T-cell (primary cell): Measurements from ENCODE around the gene CADM1. TPM values are rescaled to one million over a fixed set of nuclear protein-coding genes. Genes with fewer than 3 reads are reported as not detected.

Experiments
- ATAC-seq, 4 experiments: fragments of 200-7000 bp in 3 of 4; fragments of 150-1000 bp in 1 of 4; cut with Tn5 transposase; replicated peaks in 1 of 4; 1 replicate in 3 of 4; 2 replicates in 1 of 4; pipeline ENCODE4 v1.10.0; 2021; ENCODE audit warnings: moderate library complexity in 3 of 4, mild to moderate bottlenecking in 2 of 4, moderate number of reproducible peaks in 1 of 4
- CTCF ChIA-PET, 2 donors: fragments of 300-600 bp; sonication (Branson Sonifier 250); formaldehyde crosslinking; loops; one replicate each; lab custom pipeline; 2022; ENCODE audit warnings: antibody characterized with exemption in 2 of 2; lab: Charles Lee
- POLR2A ChIA-PET, 2 donors: fragments of 300-600 bp; sonication (Branson Sonifier 250); formaldehyde crosslinking; loops; one replicate each; lab custom pipeline; 2022; ENCODE audit warnings: antibody characterized with exemption in 2 of 2; lab: Charles Lee
- DNase-seq, 35 experiments: peaks; one replicate each; pipeline versions ENCODE4 v3.0.0 to v3.0.0-alpha.2; 2013 to 2023
- H3K27ac ChIP-seq: one replicate; pipeline ENCODE4 v1.5.1; 2013; ENCODE audit warnings: low read length
- H3K27me3 ChIP-seq, 2 experiments: replicated peaks in 1 of 2; 1 replicate in 1 of 2; 2 replicates in 1 of 2; pipeline versions ENCODE4 v1.6.1 to v1.7.0; 2013; ENCODE audit warnings: low read length in 1 of 2, mixed read lengths in 1 of 2; ENCODE audit not compliant: control insufficient read depth in 2 of 2, insufficient read depth in 2 of 2; ENCODE audit errors: extremely low read depth in 1 of 2
- H3K36me3 ChIP-seq, 2 donors: 1 replicate in 1 of 2; 2 replicates in 1 of 2; pipeline versions ENCODE4 v1.6.1 to v1.7.0; 2013; ENCODE audit warnings: low read length in 1 of 2; ENCODE audit not compliant: control insufficient read depth in 2 of 2, insufficient read depth in 1 of 2; ENCODE audit errors: extremely low read depth in 1 of 2
- H3K4me1 ChIP-seq, 2 experiments: 1 replicate in 1 of 2; 2 replicates in 1 of 2; pipeline versions ENCODE4 v1.6.1 to v1.7.0; 2013; ENCODE audit warnings: low read length in 2 of 2, mixed read lengths in 1 of 2; ENCODE audit not compliant: insufficient read depth in 2 of 2, control insufficient read depth in 1 of 2; ENCODE audit errors: extremely low read depth in 1 of 2
- H3K4me3 ChIP-seq, 2 donors: 1 replicate in 1 of 2; 2 replicates in 1 of 2; pipeline versions ENCODE4 v1.5.1 to v1.7.0; 2013; ENCODE audit warnings: mild to moderate bottlenecking in 2 of 2, low read length in 1 of 2, moderate library complexity in 1 of 2; ENCODE audit not compliant: control insufficient read depth in 1 of 2; ENCODE audit errors: extremely low read depth in 1 of 2
- H3K9me3 ChIP-seq: 2 replicates; pipeline ENCODE4 v1.7.0; 2013
- H3K27ac Mint-ChIP-seq, 2 donors: one replicate each; pipeline ENCODE4 v1.8.0; 2020 to 2021; ENCODE audit warnings: mild to moderate bottlenecking in 2 of 2, mixed read lengths in 2 of 2
- H3K27me3 Mint-ChIP-seq, 2 donors: one replicate each; pipeline ENCODE4 v1.8.0; 2021 to 2022; ENCODE audit warnings: mixed read lengths in 2 of 2
- H3K36me3 Mint-ChIP-seq: one replicate; pipeline ENCODE4 v1.8.0; 2021; ENCODE audit warnings: mixed read lengths
- H3K4me1 Mint-ChIP-seq, 3 donors: one replicate each; pipeline ENCODE4 v1.8.0; 2020 to 2022; ENCODE audit warnings: mixed read lengths in 3 of 3, mild to moderate bottlenecking in 1 of 3
- H3K4me3 Mint-ChIP-seq, 3 donors: one replicate each; pipeline ENCODE4 v1.8.0; 2020 to 2022; ENCODE audit warnings: mild to moderate bottlenecking in 3 of 3, mixed read lengths in 3 of 3, moderate library complexity in 3 of 3
- H3K9me3 Mint-ChIP-seq, 3 donors: one replicate each; pipeline ENCODE4 v1.8.0; 2020 to 2022; ENCODE audit warnings: mixed read lengths in 3 of 3
- WGBS: methylation state at CpG from one replicate; pipeline ENCODE4 v1.1.5; 2013; ENCODE audit warnings: missing lambda C conversion rate; ENCODE audit not compliant: insufficient coverage; 5-methylcytosine and 5-hydroxymethylcytosine counted together
- total RNA-seq, 35 experiments: library from RNA in 6 of 35; stranded (reverse) in 6 of 35; fragments of 120-200 nt in 1 of 35; gene quantifications; one replicate each; pipeline versions ENCODE4 v1.2.1 to v1.2.4 and lab custom pipeline; 2013 to 2026

CADM1 gene
- total RNA-seq, 5 donors from 2014 or later (not counting 1 experiment from before 2014, with no cell fraction given) = 2.1 to 6.7 (median 3.1) TPM

DNA sequence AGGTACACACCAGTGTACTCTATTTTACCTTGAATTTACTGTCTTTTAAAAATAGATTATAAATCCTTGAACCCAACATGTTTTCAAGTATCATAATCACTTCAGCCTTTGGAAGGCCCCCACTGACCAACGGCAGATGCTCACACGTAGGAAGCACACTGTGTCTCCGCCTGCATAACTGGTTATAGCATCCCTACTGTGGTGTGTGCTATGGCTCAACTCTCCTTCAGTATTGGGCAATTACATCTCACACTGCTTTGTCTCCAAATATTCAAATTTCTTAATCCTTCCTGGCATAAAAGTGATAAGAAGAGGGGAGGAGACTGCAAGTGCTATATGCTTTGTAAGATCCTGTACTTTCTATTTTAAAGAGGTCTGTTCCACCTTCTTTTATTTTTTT is 165.7 kb downstream of the CADM1 start:
- CTCF ChIA-PET = no interaction called here
- H3K36me3 ChIP-seq = no peaks in the 10 kb centered on the region
- H3K4me3 ChIP-seq = no peak overlapping the region
- H3K4me3 Mint-ChIP-seq = no peak overlapping the region
- H3K4me1 Mint-ChIP-seq = no peaks in the 10 kb centered on the region
- POLR2A ChIA-PET = no interaction called here
- H3K9me3 ChIP-seq = no peaks in the 10 kb centered on the region
- 60% methylated on average over 1 of the region's 3 CpGs for WGBS
- no peak for DNase-seq
- no peak for ATAC-seq
- H3K27me3 Mint-ChIP-seq = peaks cover 1 to 8% of the 10 kb centered on the region in 2 donors
- no peaks in the 10 kb centered on the region for H3K27me3 ChIP-seq
- H3K27ac ChIP-seq = no peak overlapping the region
- H3K9me3 Mint-ChIP-seq = no peaks in the 10 kb centered on the region
- H3K36me3 Mint-ChIP-seq = no peaks in the 10 kb centered on the region
- no peaks in the 10 kb centered on the region for H3K4me1 ChIP-seq
- H3K27ac Mint-ChIP-seq = no peak overlapping the region

DNA sequence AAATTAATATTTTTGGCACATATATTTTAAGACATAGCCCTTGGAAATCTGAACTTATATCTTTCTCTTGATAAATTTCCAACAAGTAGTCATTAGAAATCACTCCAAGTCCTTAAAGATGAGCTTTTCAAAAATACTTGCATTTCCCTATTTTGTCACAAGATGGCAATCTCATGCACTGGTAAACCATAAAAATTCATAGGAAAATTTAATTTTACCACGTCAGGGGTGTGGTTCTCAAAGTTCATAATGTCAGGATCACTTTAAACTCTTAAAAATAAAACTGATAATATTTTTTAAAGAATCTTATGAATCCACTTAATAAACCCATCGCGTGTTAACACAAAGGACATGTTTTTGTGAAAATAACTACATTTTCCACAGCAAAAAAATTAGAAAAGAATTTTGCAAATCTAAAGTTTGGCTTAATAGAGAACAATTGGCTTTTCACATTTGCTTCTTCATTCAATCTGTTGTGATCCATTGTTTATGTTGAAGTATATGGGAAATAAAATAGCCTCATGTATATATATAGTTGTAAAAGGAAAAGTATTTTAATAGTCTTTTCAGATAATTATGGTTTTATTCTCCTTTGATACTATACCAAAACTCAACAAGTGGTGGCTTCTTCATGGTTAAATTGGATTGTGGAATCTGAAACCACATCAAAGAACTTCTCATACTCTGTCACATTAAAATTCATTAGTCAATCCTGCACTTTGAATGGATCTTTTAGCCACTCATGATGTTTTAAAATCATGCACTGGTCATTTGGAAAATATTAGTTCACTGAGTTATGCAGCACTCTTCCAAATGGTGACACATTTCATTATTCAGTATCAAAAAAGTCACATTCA is 169.1 kb downstream of the CADM1 start:
- ATAC-seq = no peak
- Mint-ChIP-seq H3K27ac (no peak overlapping the region), H3K4me3 (no peak overlapping the region), H3K9me3 (no peaks in the 10 kb centered on the region), H3K27me3 (peaks cover 0 to 1% of the 10 kb centered on the region in 2 donors), H3K4me1 (no peaks in the 10 kb centered on the region), H3K36me3 (no peaks in the 10 kb centered on the region)
- Histone ChIP-seq H3K9me3 (no peaks in the 10 kb centered on the region), H3K27me3 (no peaks in the 10 kb centered on the region), H3K4me3 (no peak overlapping the region), H3K27ac (no peak overlapping the region), H3K4me1 (no peaks in the 10 kb centered on the region), H3K36me3 (no peaks in the 10 kb centered on the region)
- ChIA-PET CTCF (interaction anchor here in 1 of 2 donors (0.6 to 1.5 kb wide), 3 partner anchors 10 to 1356 kb away, joined by 3 to 8 read pairs (median 3); no protein-coding TSS in a partner anchor), POLR2A (interaction anchor here in 1 of 2 donors (0.6 kb wide), 1 partner anchor 1651 kb away, joined by 3 read pairs; no protein-coding TSS in a partner anchor)
- DNase-seq = peak in 1 of 35 experiments; percentile 34
- no CpG with 5 or more reads among the region's 3 CpGs for WGBS

DNA sequence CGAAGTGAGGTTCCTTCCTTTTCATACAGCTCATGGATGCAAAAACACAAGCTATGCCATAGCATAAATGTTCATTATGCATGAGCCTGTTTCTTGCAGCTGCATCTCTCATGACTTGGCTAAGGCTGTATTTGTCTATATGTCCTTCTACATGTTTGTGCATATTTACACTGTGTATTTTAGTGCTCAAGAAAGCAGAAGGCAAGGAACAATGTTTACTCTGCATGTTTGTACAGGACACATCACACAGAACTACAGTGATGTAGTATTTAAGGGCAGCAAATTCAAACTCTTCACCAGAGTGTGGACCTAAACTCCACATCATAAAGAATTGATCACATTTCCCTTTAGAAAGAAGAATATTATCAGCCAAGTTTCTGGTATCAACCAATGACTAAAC is 170.3 kb downstream of the CADM1 start:
- no peaks in the 10 kb centered on the region for H3K9me3 Mint-ChIP-seq
- H3K27me3 Mint-ChIP-seq = peaks cover 0 to 3% of the 10 kb centered on the region in 2 donors
- H3K36me3 Mint-ChIP-seq = no peaks in the 10 kb centered on the region
- H3K27ac Mint-ChIP-seq = no peak overlapping the region
- CTCF ChIA-PET = interaction anchor here (0.5 to 1.5 kb wide), 4 partner anchors 8 to 1358 kb away, joined by 3 to 8 read pairs (median 4); no protein-coding TSS in a partner anchor
- POLR2A ChIA-PET = no interaction called here
- H3K4me1 Mint-ChIP-seq = no peaks in the 10 kb centered on the region
- Histone ChIP-seq H3K36me3 (no peaks in the 10 kb centered on the region), H3K4me3 (no peak overlapping the region), H3K27ac (no peak overlapping the region), H3K27me3 (no peaks in the 10 kb centered on the region), H3K4me1 (no peaks in the 10 kb centered on the region), H3K9me3 (no peaks in the 10 kb centered on the region)
- DNase-seq = no peak
- WGBS = 43% methylated on average over 1 of the region's 1 CpG
- no peak overlapping the region for H3K4me3 Mint-ChIP-seq
- ATAC-seq = no peak

DNA sequence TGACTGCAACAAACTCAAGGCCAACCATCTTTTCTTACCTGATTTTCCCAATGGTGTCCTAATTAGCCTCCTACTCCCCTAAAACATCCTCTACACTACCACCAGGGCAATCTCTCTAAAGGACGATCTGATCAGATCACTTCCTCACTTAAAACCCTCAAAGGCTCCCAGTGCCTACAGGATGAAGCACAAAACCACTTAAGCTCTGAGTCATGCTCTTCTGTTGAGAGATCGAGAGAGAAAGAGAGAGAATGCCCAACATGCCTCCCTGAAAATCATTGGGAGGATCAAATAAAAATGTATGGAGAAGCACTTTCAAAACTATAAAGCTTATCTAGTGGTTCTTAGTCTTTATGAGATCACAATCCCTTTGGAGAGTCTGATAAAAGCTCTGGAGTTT is 171.1 kb downstream of the CADM1 start:
- Mint-ChIP-seq H3K27me3 (peaks cover 0 to 3% of the 10 kb centered on the region in 2 donors), H3K27ac (no peak overlapping the region), H3K9me3 (no peaks in the 10 kb centered on the region), H3K4me3 (no peak overlapping the region), H3K36me3 (no peaks in the 10 kb centered on the region), H3K4me1 (no peaks in the 10 kb centered on the region)
- Histone ChIP-seq H3K27me3 (no peaks in the 10 kb centered on the region), H3K4me3 (no peak overlapping the region), H3K9me3 (no peaks in the 10 kb centered on the region), H3K27ac (no peak overlapping the region), H3K4me1 (no peaks in the 10 kb centered on the region), H3K36me3 (no peaks in the 10 kb centered on the region)
- no peak for ATAC-seq
- no peak for DNase-seq
- ChIA-PET POLR2A (no interaction called here), CTCF (interaction anchor here in 1 of 2 donors (0.7 to 1.0 kb wide), 2 partner anchors 9 kb away, joined by 3 to 4 read pairs; no protein-coding TSS in a partner anchor)
- no CpG with 5 or more reads among the region's 2 CpGs for WGBS

DNA sequence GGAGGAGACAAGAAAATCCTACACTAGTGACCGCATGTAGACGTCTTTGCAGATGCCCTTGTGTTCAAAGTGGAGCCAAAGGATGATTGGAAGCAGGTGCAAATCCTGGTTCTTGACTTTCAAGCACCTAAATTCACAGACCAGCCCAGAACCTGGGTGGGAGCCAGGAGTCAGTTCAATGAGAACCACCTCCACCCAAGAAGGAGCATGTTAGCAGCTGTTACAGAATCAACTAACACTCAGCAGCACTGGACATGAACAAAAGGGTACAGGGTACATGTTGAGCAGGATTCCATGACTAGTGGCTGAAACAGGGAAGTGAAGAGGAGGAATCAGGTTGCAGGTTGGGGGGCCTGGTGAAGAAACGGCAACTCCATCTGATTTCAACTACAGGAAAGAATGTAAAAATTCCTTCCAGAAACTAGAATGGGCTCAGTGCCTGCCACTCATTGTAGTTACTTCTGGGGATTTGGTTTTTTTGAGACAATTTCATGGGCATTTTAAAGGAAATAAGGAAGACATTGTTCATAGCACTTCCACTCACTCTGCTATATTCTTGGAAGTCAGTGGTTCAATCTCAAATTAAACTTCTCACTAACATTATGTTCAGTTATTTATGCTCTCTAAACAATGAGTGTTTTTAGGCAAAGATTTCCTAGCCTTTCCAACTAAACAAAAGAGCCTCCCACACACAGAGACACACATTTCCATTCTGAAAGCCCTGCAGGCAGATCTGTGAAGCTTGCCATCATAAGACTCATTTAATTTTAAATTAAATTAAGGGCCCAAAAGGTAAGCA is 173.3 kb downstream of the CADM1 start:
- no peaks in the 10 kb centered on the region for H3K36me3 Mint-ChIP-seq
- no peak overlapping the region for H3K4me3 Mint-ChIP-seq
- no peaks in the 10 kb centered on the region for H3K4me1 ChIP-seq
- H3K36me3 ChIP-seq = no peaks in the 10 kb centered on the region
- ATAC-seq (no peak), DNase-seq (no peak)
- no peak overlapping the region for H3K27ac ChIP-seq
- no peak overlapping the region for H3K4me3 ChIP-seq
- H3K27me3 Mint-ChIP-seq = peaks cover 0 to 3% of the 10 kb centered on the region in 2 donors
- 80% methylated on average over 2 of the region's 3 CpGs for WGBS
- no peaks in the 10 kb centered on the region for H3K4me1 Mint-ChIP-seq
- H3K9me3 ChIP-seq = no peaks in the 10 kb centered on the region
- ChIA-PET POLR2A (no interaction called here), CTCF (no interaction called here)
- H3K27ac Mint-ChIP-seq = no peak overlapping the region
- no peaks in the 10 kb centered on the region for H3K27me3 ChIP-seq
- H3K9me3 Mint-ChIP-seq = no peaks in the 10 kb centered on the region

DNA sequence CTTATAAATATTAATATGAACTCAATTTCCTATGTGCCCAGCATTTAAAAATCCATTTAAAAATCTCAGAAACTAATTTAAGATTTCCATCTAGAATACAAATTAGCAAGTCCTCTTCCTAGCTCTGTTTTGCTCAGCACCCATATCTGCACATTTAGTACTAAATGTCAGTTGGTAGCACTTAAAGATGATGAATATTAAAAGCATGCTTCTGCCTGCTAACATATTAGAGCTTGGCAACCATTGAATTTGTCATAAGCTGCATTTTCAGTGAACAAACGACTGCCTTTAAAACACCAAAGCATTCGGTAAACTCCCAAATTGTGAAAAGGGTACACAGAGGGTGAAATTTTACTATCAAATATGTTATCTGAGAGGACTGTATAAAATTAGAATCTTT is 177.7 kb downstream of the CADM1 start:
- no peak overlapping the region for H3K27ac ChIP-seq
- WGBS = no CpG with 5 or more reads among the region's 2 CpGs
- DNase-seq = no peak
- Mint-ChIP-seq H3K9me3 (no peaks in the 10 kb centered on the region), H3K36me3 (no peaks in the 10 kb centered on the region), H3K4me1 (peaks cover 0 to 9% (median 2%) of the 10 kb centered on the region in 3 donors), H3K27me3 (peaks cover 0 to 6% of the 10 kb centered on the region in 2 donors), H3K4me3 (no peak overlapping the region), H3K27ac (no peak overlapping the region)
- ATAC-seq = no peak
- CTCF ChIA-PET = interaction anchor here (0.5 to 0.7 kb wide), 2 partner anchors 15 to 1316 kb away, joined by 5 read pairs; no protein-coding TSS in a partner anchor
- no peaks in the 10 kb centered on the region for H3K4me1 ChIP-seq
- no peak overlapping the region for H3K4me3 ChIP-seq
- H3K9me3 ChIP-seq = no peaks in the 10 kb centered on the region
- POLR2A ChIA-PET = no interaction called here
- no peaks in the 10 kb centered on the region for H3K27me3 ChIP-seq
- H3K36me3 ChIP-seq = no peaks in the 10 kb centered on the region
